ENCODE measurements around the gene MLIP.

Gene MLIP

GRCh38 chr6:54156650-54157250 is 45.5 kb downstream of the MLIP start:
- TF ChIP-seq NFRKB (IDR thresholded peaks at IDR 0.05): no peak
- no peak for TF ChIP-seq FOXA1 (IDR thresholded peaks at IDR 0.05)
- no peak for TF ChIP-seq FOXK2 (IDR thresholded peaks at IDR 0.05)
- TF ChIP-seq SUZ12 (IDR thresholded peaks at IDR 0.05): no peak
- no peak for TF ChIP-seq TARDBP (IDR thresholded peaks at IDR 0.05)
- TF ChIP-seq ELF4 (IDR thresholded peaks at IDR 0.05): no peak
- no peak for TF ChIP-seq PKNOX1 (IDR thresholded peaks at IDR 0.05)
- TF ChIP-seq FOXM1 (IDR thresholded peaks at IDR 0.05; ENCODE audit: borderline replicate concordance): no peak
- TF ChIP-seq BHLHE40 (IDR thresholded peaks at IDR 0.05; ENCODE audit: borderline replicate concordance): no peak
- TF ChIP-seq ZNF384 (IDR thresholded peaks at IDR 0.05): no peak
- TF ChIP-seq CTBP1 (IDR thresholded peaks at IDR 0.05; ENCODE audit: borderline replicate concordance): no peak
- TF ChIP-seq LEF1 (IDR thresholded peaks at IDR 0.05; ENCODE audit: borderline replicate concordance): no peak
- no peak for TF ChIP-seq L3MBTL2 (conservative IDR thresholded peaks at IDR 0.05)
- TF ChIP-seq SP1 (IDR thresholded peaks at IDR 0.05): no peak
- no peak for TF ChIP-seq ARNT (IDR thresholded peaks at IDR 0.05)
- TF ChIP-seq HDGF (IDR thresholded peaks at IDR 0.05; ENCODE audit: borderline replicate concordance): no peak
- POLR2A ChIA-PET: no interaction called here
- no peak for DNase-seq (ENCODE audit: extremely low spot score)
- CTCF ChIA-PET: no interaction called here

- no peak for DNase-seq (ENCODE audit: extremely low spot score)
- POLR2A ChIA-PET: no interaction called here
- CTCF ChIA-PET: no interaction called here
- TF ChIP-seq ELF4 (IDR thresholded peaks at IDR 0.05) (no peak), ARNT (IDR thresholded peaks at IDR 0.05) (no peak), BHLHE40 (IDR thresholded peaks at IDR 0.05; ENCODE audit: borderline replicate concordance) (no peak), SUZ12 (IDR thresholded peaks at IDR 0.05) (no peak), NFRKB (IDR thresholded peaks at IDR 0.05) (no peak), CTBP1 (IDR thresholded peaks at IDR 0.05; ENCODE audit: borderline replicate concordance) (no peak), FOXM1 (IDR thresholded peaks at IDR 0.05; ENCODE audit: borderline replicate concordance) (no peak), TARDBP (IDR thresholded peaks at IDR 0.05) (no peak), ZNF384 (IDR thresholded peaks at IDR 0.05) (no peak), PKNOX1 (IDR thresholded peaks at IDR 0.05) (no peak), SP1 (IDR thresholded peaks at IDR 0.05) (no peak), L3MBTL2 (conservative IDR thresholded peaks at IDR 0.05) (no peak), LEF1 (IDR thresholded peaks at IDR 0.05; ENCODE audit: borderline replicate concordance) (no peak), FOXK2 (IDR thresholded peaks at IDR 0.05) (no peak), HDGF (IDR thresholded peaks at IDR 0.05; ENCODE audit: borderline replicate concordance) (no peak), FOXA1 (IDR thresholded peaks at IDR 0.05) (no peak)
Observed at GRCh38 chr6:54157405-54157804, 46.2 kb downstream of the MLIP start.

GRCh38 chr6:54173089-54173488 is 61.8 kb downstream of the MLIP start:
- no peak for TF ChIP-seq TARDBP (IDR thresholded peaks at IDR 0.05)
- ChIA-PET CTCF (no interaction called here), POLR2A (no interaction called here)
- no peak for DNase-seq (ENCODE audit: extremely low spot score)

- CTCF ChIA-PET: no interaction called here
- DNase-seq (ENCODE audit: extremely low spot score): no peak
- POLR2A ChIA-PET: no interaction called here
- no peak for TF ChIP-seq L3MBTL2 (conservative IDR thresholded peaks at IDR 0.05)
- TF ChIP-seq SP1 (IDR thresholded peaks at IDR 0.05): no peak
- no peak for TF ChIP-seq FOXK2 (IDR thresholded peaks at IDR 0.05)
- TF ChIP-seq NFRKB (IDR thresholded peaks at IDR 0.05): no peak
- no peak for TF ChIP-seq CTBP1 (IDR thresholded peaks at IDR 0.05; ENCODE audit: borderline replicate concordance)
- no peak for TF ChIP-seq ZNF384 (IDR thresholded peaks at IDR 0.05)
- TF ChIP-seq SUZ12 (IDR thresholded peaks at IDR 0.05): no peak
- TF ChIP-seq HDGF (IDR thresholded peaks at IDR 0.05; ENCODE audit: borderline replicate concordance): no peak
- TF ChIP-seq BHLHE40 (IDR thresholded peaks at IDR 0.05; ENCODE audit: borderline replicate concordance): no peak
- TF ChIP-seq LEF1 (IDR thresholded peaks at IDR 0.05; ENCODE audit: borderline replicate concordance): no peak
- TF ChIP-seq ARNT (IDR thresholded peaks at IDR 0.05): no peak
- TF ChIP-seq ELF4 (IDR thresholded peaks at IDR 0.05): no peak
Observed at GRCh38 chr6:54179152-54179551, 67.9 kb downstream of the MLIP start.

GRCh38 chr6:54183616-54184015 is 72.4 kb downstream of the MLIP start:
- TF ChIP-seq ELF4 (IDR thresholded peaks at IDR 0.05) (no peak), NFRKB (IDR thresholded peaks at IDR 0.05) (no peak), FOXM1 (IDR thresholded peaks at IDR 0.05; ENCODE audit: borderline replicate concordance) (no peak), PKNOX1 (IDR thresholded peaks at IDR 0.05) (no peak), FOXK2 (IDR thresholded peaks at IDR 0.05) (no peak), SUZ12 (IDR thresholded peaks at IDR 0.05) (no peak), L3MBTL2 (conservative IDR thresholded peaks at IDR 0.05) (no peak), BHLHE40 (IDR thresholded peaks at IDR 0.05; ENCODE audit: borderline replicate concordance) (no peak), LEF1 (IDR thresholded peaks at IDR 0.05; ENCODE audit: borderline replicate concordance) (no peak), ARNT (IDR thresholded peaks at IDR 0.05) (no peak), CTBP1 (IDR thresholded peaks at IDR 0.05; ENCODE audit: borderline replicate concordance) (no peak), HDGF (IDR thresholded peaks at IDR 0.05; ENCODE audit: borderline replicate concordance) (no peak), FOXA1 (IDR thresholded peaks at IDR 0.05) (no peak)
- ChIA-PET POLR2A (no interaction called here), CTCF (no interaction called here)
- no peak for DNase-seq (ENCODE audit: extremely low spot score)

GRCh38 chr6:54185885-54186284 is 74.6 kb downstream of the MLIP start:
- CTCF ChIA-PET: no interaction called here
- DNase-seq (ENCODE audit: extremely low spot score): no peak
- POLR2A ChIA-PET: no interaction called here
- TF ChIP-seq HDGF (IDR thresholded peaks at IDR 0.05; ENCODE audit: borderline replicate concordance): no peak
- no peak for TF ChIP-seq SUZ12 (IDR thresholded peaks at IDR 0.05)
- TF ChIP-seq NFRKB (IDR thresholded peaks at IDR 0.05): no peak
- no peak for TF ChIP-seq LEF1 (IDR thresholded peaks at IDR 0.05; ENCODE audit: borderline replicate concordance)
- TF ChIP-seq ZNF384 (IDR thresholded peaks at IDR 0.05): no peak
- no peak for TF ChIP-seq ELF4 (IDR thresholded peaks at IDR 0.05)
- no peak for TF ChIP-seq SP1 (IDR thresholded peaks at IDR 0.05)
- no peak for TF ChIP-seq FOXK2 (IDR thresholded peaks at IDR 0.05)
- TF ChIP-seq BHLHE40 (IDR thresholded peaks at IDR 0.05; ENCODE audit: borderline replicate concordance): no peak
- no peak for TF ChIP-seq FOXM1 (IDR thresholded peaks at IDR 0.05; ENCODE audit: borderline replicate concordance)
- TF ChIP-seq L3MBTL2 (conservative IDR thresholded peaks at IDR 0.05): no peak
- no peak for TF ChIP-seq CTBP1 (IDR thresholded peaks at IDR 0.05; ENCODE audit: borderline replicate concordance)
- no peak for TF ChIP-seq ARNT (IDR thresholded peaks at IDR 0.05)
